ENCODE results near the gene NUDT16L1. TPM values are rescaled to one million over a fixed set of nuclear protein-coding genes. Genes with fewer than 3 reads are reported as not detected.

NUDT16L1 gene
- polyA plus RNA-seq, 1 donor from 2014 or later, result 125 TPM

- Histone ChIP-seq H3K4me2 (ENCODE audit: low read length) (no peak overlapping the region), H3K9ac (ENCODE audit: low read length) (no peak overlapping the region), H3K9me3 (ENCODE audit: low read length) (no peaks in the 10 kb centered on the region), H2AFZ (ENCODE audit: low read depth, low read length) (no peak overlapping the region), H3K4me3 (ENCODE audit: low read length) (no peak overlapping the region), H3K79me2 (replicated peaks; ENCODE audit: insufficient read depth, low read length) (no peaks in the 10 kb centered on the region), H4K20me1 (ENCODE audit: insufficient read depth) (no peaks in the 10 kb centered on the region), H3F3A (ENCODE audit: insufficient read depth, low read length, poor library complexity, severe bottlenecking) (no peaks in the 10 kb centered on the region), H3K27ac (ENCODE audit: low read length) (no peak overlapping the region), H3K36me3 (ENCODE audit: insufficient read depth, low read length) (no peaks in the 10 kb centered on the region), H3K27me3 (ENCODE audit: insufficient read depth, low read depth, low read length) (no peaks in the 10 kb centered on the region), H3K9me2 (ENCODE audit: insufficient read depth, low read length) (no peaks in the 10 kb centered on the region)
- TF ChIP-seq TAF1 (IDR thresholded peaks at IDR 0.05; ENCODE audit: low read depth), result no peak
- no peak for TF ChIP-seq EZH2 (IDR thresholded peaks at IDR 0.05; ENCODE audit: borderline replicate concordance, insufficient read depth, low read length, poor library complexity, severe bottlenecking)
- no peak for TF ChIP-seq RAD21 (conservative IDR thresholded peaks at IDR 0.05)
- no peak for TF ChIP-seq MXI1 (conservative IDR thresholded peaks at IDR 0.05; ENCODE audit: poor library complexity, severe bottlenecking)
- TF ChIP-seq POLR2AphosphoS5 (IDR thresholded peaks at IDR 0.05), result no peak
- TF ChIP-seq REST (IDR thresholded peaks at IDR 0.05; ENCODE audit: borderline replicate concordance), result no peak
- TF ChIP-seq EP300 (conservative IDR thresholded peaks at IDR 0.05; ENCODE audit: poor library complexity, severe bottlenecking), result no peak
- no peak for TF ChIP-seq SMC3 (conservative IDR thresholded peaks at IDR 0.05; ENCODE audit: poor library complexity)
- no peak for TF ChIP-seq CTCF (IDR thresholded peaks at IDR 0.05; ENCODE audit: poor library complexity, severe bottlenecking)
Measured at GRCh38 chr16:4724661-4725270, 31.4 kb downstream of the NUDT16L1 start.

- Histone ChIP-seq H3F3A (ENCODE audit: insufficient read depth, low read length, poor library complexity, severe bottlenecking) (no peaks in the 10 kb centered on the region), H3K4me3 (ENCODE audit: low read length) (no peak overlapping the region), H3K9ac (ENCODE audit: low read length) (no peak overlapping the region), H3K9me3 (ENCODE audit: low read length) (no peaks in the 10 kb centered on the region), H3K79me2 (replicated peaks; ENCODE audit: insufficient read depth, low read length) (no peaks in the 10 kb centered on the region), H4K20me1 (ENCODE audit: insufficient read depth) (no peaks in the 10 kb centered on the region), H3K36me3 (ENCODE audit: insufficient read depth, low read length) (no peaks in the 10 kb centered on the region), H2AFZ (ENCODE audit: low read depth, low read length) (no peak overlapping the region), H3K27ac (ENCODE audit: low read length) (no peak overlapping the region), H3K27me3 (ENCODE audit: insufficient read depth, low read depth, low read length) (no peaks in the 10 kb centered on the region), H3K9me2 (ENCODE audit: insufficient read depth, low read length) (no peaks in the 10 kb centered on the region), H3K4me2 (ENCODE audit: low read length) (no peak overlapping the region)
- TF ChIP-seq MXI1 (conservative IDR thresholded peaks at IDR 0.05; ENCODE audit: poor library complexity, severe bottlenecking), result no peak
- no peak for TF ChIP-seq EP300 (conservative IDR thresholded peaks at IDR 0.05; ENCODE audit: poor library complexity, severe bottlenecking)
- TF ChIP-seq RAD21 (conservative IDR thresholded peaks at IDR 0.05), result no peak
- no peak for TF ChIP-seq SMC3 (conservative IDR thresholded peaks at IDR 0.05; ENCODE audit: poor library complexity)
- no peak for TF ChIP-seq POLR2AphosphoS5 (IDR thresholded peaks at IDR 0.05)
- TF ChIP-seq EZH2 (IDR thresholded peaks at IDR 0.05; ENCODE audit: borderline replicate concordance, insufficient read depth, low read length, poor library complexity, severe bottlenecking), result no peak
- TF ChIP-seq REST (IDR thresholded peaks at IDR 0.05; ENCODE audit: borderline replicate concordance), result no peak
- no peak for TF ChIP-seq CTCF (IDR thresholded peaks at IDR 0.05; ENCODE audit: poor library complexity, severe bottlenecking)
- TF ChIP-seq TAF1 (IDR thresholded peaks at IDR 0.05; ENCODE audit: low read depth), result no peak
Measured at GRCh38 chr16:4726616-4727015, 33.3 kb downstream of the NUDT16L1 start.
